H1 (cell line): ENCODE data around the gene MYO1D. TPM values are rescaled to one million over a fixed set of nuclear protein-coding genes. Genes with fewer than 3 reads are reported as not detected.

Source experiments
- POLR2AphosphoS5 ChIP-seq: IDR thresholded peaks from 2 replicates; pipeline ENCODE4 v1.6.1; 2011; ENCODE audit warnings: low read depth, low read length
- RFX5 ChIP-seq: IDR thresholded peaks from 2 replicates; pipeline ENCODE4 v1.6.1; 2011; ENCODE audit warnings: low read depth, low read length, improper control_type of control experiment, borderline replicate concordance
- RNF2 ChIP-seq: fragments of 200-900, 300-1000 bp; sonication (generic); IDR thresholded peaks from 2 replicates; pipeline ENCODE4 v1.7.1; 2016; ENCODE audit warnings: borderline replicate concordance, low read depth, mild to moderate bottlenecking, antibody characterized with exemption, low read length; ENCODE audit not compliant: poor library complexity, severe bottlenecking; ENCODE audit errors: missing control alignments
- polyA plus RNA-seq, 7 experiments: library from polyadenylated mRNA; depleted of rRNA in 3 of 7; stranded (reverse) in 5 of 7; unstranded in 2 of 7; fragments of >200 nt in 5 of 7; fragments of 200-250 nt in 2 of 7; gene quantifications; 1 replicate in 5 of 7; 2 replicates in 1 of 7; 4 replicates in 1 of 7; pipeline versions ENCODE4 v1.2.1 to v1.2.3, GENCODE V29; 2011 to 2013; ENCODE audit warnings: missing spikeins in 2 of 7, mixed read lengths in 2 of 7
- total RNA-seq: library from RNA; stranded (reverse); fragmentation: NEBNext Ultra II Directional; extraction: Animal tissue kit (Norgen Biotek cat#: 25700); gene quantifications from 2 replicates; pipeline ENCODE4 v1.2.1, GENCODE V29; 2021
- TF ChIP-seq, protein P1 (sequence below), 3 experiments: IDR thresholded peaks; 1 replicate in 2 of 3; 2 replicates in 1 of 3; pipeline versions ENCODE4 v1.5.1 to v1.6.1; 2011; ENCODE audit warnings: low read length in 3 of 3, mild to moderate bottlenecking in 3 of 3, inconsistent platforms in 2 of 3, low read depth in 1 of 3, moderate library complexity in 1 of 3; ENCODE audit not compliant: insufficient read depth in 1 of 3; ENCODE audit errors: control extremely low read depth in 1 of 3

Gene MYO1D
- total and polyA plus RNA-seq, 2 of the 8 experiments (the other 6 are each of a cell fraction or from before 2014, with no cell fraction given) = 6.5 to 25.4 TPM

DNA sequence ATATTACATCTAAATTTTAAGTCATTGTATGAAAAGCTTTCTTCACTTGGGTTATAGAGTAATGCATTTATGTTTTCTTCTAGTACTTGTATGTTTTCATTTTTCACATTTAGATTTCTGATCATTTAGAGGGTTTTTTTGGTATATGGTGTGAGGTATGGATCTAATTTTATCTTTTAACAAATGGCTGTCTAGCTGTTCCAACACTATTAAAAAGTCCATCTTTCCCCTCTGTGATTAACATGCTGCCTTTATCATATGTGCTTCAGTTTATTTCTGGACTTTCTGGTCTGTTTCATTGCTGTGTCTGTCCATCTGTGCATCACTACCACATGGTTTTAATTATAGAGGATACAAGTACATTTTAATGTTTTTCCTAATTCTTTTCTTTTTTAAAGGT, 163.8 kb downstream of the MYO1D start (continued):
- TF ChIP-seq RFX5 = no peak
- no peak for TF ChIP-seq POLR2AphosphoS5
- TF ChIP-seq, protein P1, sequence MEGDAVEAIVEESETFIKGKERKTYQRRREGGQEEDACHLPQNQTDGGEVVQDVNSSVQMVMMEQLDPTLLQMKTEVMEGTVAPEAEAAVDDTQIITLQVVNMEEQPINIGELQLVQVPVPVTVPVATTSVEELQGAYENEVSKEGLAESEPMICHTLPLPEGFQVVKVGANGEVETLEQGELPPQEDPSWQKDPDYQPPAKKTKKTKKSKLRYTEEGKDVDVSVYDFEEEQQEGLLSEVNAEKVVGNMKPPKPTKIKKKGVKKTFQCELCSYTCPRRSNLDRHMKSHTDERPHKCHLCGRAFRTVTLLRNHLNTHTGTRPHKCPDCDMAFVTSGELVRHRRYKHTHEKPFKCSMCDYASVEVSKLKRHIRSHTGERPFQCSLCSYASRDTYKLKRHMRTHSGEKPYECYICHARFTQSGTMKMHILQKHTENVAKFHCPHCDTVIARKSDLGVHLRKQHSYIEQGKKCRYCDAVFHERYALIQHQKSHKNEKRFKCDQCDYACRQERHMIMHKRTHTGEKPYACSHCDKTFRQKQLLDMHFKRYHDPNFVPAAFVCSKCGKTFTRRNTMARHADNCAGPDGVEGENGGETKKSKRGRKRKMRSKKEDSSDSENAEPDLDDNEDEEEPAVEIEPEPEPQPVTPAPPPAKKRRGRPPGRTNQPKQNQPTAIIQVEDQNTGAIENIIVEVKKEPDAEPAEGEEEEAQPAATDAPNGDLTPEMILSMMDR (IDR thresholded peaks at IDR 0.05; ENCODE audit: control extremely low read depth in 1 of 3, insufficient read depth in 1 of 3, low read depth in 1 of 3, low read length in 3 of 3) = no peak
- TF ChIP-seq RNF2 = no peak
